ENCODE measurements around the gene NEAT1. TPM values are rescaled to one million over a fixed set of nuclear protein-coding genes. Genes with fewer than 3 reads are reported as not detected.

Gene NEAT1
- total and polyA plus RNA-seq, 2 experiments from 2014 or later = 50.7 to 74.3 TPM

DNA sequence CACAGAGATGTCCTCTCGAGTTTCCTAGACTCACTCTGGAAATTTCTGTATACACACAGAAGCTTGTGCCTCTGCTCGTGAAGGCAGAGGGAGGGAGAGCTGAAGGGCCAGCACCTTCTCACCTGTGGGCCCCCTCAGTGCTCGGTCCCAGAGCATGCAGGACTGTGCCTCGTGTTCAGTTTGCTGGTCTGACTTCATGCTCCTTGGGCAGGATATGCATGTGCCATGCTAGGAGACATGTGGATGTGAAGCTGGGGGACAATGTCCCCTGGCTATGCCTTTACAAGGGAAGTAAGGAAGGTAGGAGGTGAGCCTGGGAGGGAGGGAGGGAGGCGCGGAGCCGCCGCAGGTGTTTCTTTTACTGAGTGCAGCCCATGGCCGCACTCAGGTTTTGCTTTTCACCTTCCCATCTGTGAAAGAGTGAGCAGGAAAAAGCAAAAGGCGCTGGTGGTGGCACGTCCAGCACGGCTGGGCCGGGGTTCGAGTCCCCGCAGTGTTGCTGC lies 22.6 kb downstream of the NEAT1 start:
- Histone ChIP-seq H3K36me3 (ENCODE audit: low read depth) (peaks cover 10% of the 10 kb centered on the region; the same call in 1 of the 2 replicates), H3K4me1 (ENCODE audit: insufficient read depth) (peaks cover 59% of the 10 kb centered on the region), H3F3A (ENCODE audit: insufficient read depth) (peaks cover 95% of the 10 kb centered on the region), H3K27me3 (replicated peaks; ENCODE audit: insufficient read depth) (no peaks in the 10 kb centered on the region), H3K9me2 (ENCODE audit: insufficient read depth) (no peaks in the 10 kb centered on the region), H3K27ac (peak overlapping the region; percentile 100), H4K20me1 (ENCODE audit: insufficient read depth) (peaks cover 19% of the 10 kb centered on the region; the same call in 1 of the 2 replicates), H3K9ac (peak overlapping the region; percentile 100), H2AFZ (no peak overlapping the region), H3K79me2 (ENCODE audit: insufficient read depth) (peaks cover 95% of the 10 kb centered on the region), H3K9me3 (ENCODE audit: low read depth) (no peaks in the 10 kb centered on the region), H3K4me3 (no peak overlapping the region), H3K4me2 (ENCODE audit: unreplicated experiment) (peak overlapping the region; percentile 28)
- TF ChIP-seq EZH2phosphoT487 (IDR thresholded peaks at IDR 0.05; ENCODE audit: insufficient read depth, low read depth) (no peak), EZH2 (IDR thresholded peaks at IDR 0.05; ENCODE audit: insufficient read depth, poor library complexity, severe bottlenecking) (no peak)
- peak; percentile 55 for DNase-seq
- WGBS, 2 experiments (ENCODE audit: low coverage in 1 of 2, low lambda C conversion rate in 2 of 2, missing lambda C conversion rate in 2 of 2) = 64 to 78% methylated on average over 8 to 15 of the region's 15 CpGs
- in situ Hi-C loops (cut with MboI) = no loop called here

DNA sequence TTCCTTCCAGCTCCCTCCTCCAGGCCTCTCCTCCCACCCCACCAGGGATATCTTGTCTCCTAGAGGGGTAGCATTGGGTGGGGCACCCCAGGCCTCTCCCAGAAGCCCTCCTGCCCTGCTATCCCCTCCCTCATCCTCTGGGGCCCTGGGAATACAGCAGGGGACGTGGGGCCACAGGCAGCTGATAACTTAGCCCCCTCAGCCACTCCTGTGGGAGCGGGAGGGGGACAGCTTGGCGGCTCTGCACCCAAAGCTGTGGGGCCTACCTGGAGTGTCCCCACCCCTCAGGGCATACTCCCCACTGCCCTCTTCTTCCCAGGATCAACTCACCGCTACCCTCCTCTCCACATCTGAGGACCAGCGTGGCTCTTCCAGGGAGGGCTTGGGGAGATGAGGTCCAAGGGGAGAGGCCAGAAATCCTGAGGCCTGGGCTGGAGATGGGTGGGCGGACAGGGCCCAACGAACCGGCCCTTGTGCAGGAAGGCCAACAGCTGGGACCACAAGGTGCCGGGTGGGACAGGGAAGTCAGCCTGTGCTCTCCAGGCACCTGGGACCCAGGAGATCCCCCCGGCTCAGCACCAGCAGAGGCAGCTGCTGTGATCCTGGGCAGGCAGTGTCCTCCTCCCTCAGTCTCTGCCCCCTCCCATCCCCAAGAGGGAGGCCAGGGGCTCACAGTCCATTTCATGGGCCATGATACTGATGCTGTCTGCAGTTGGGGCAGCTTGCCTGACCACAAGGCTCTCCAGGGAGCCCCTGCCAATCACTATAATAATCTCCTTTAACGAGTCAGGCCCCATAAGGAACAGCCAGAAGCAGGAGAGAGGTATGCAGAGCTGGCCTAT lies 23.2 kb downstream of the NEAT1 start:
- H3K4me3 ChIP-seq = no peak overlapping the region
- no peaks in the 10 kb centered on the region for H3K27me3 ChIP-seq (replicated peaks; ENCODE audit: insufficient read depth)
- peaks cover 7% of the 10 kb centered on the region; the same call in 1 of the 2 replicates for H3K36me3 ChIP-seq (ENCODE audit: low read depth)
- H2AFZ ChIP-seq = no peak overlapping the region
- peaks cover 55% of the 10 kb centered on the region for H3K4me1 ChIP-seq (ENCODE audit: insufficient read depth)
- H3K9me3 ChIP-seq (ENCODE audit: low read depth) = no peaks in the 10 kb centered on the region
- TF ChIP-seq EZH2 (IDR thresholded peaks at IDR 0.05; ENCODE audit: insufficient read depth, poor library complexity, severe bottlenecking) = no peak
- TF ChIP-seq EZH2phosphoT487 (IDR thresholded peaks at IDR 0.05; ENCODE audit: insufficient read depth, low read depth) = no peak
- H3F3A ChIP-seq (ENCODE audit: insufficient read depth) = peaks cover 89% of the 10 kb centered on the region
- DNase-seq = peak; percentile 72
- WGBS, 2 experiments (ENCODE audit: low coverage in 1 of 2, low lambda C conversion rate in 2 of 2, missing lambda C conversion rate in 2 of 2) = 55 to 59% methylated on average over 11 of the region's 11 CpGs
- H3K9me2 ChIP-seq (ENCODE audit: insufficient read depth) = no peaks in the 10 kb centered on the region
- peak overlapping the region; percentile 100 for H3K9ac ChIP-seq
- in situ Hi-C loops (cut with MboI) = no loop called here
- H4K20me1 ChIP-seq (ENCODE audit: insufficient read depth) = 0 out of 2 replicates have a peak, but pooled peaks cover 14% of the 10 kb centered on the region
- H3K79me2 ChIP-seq (ENCODE audit: insufficient read depth) = peaks cover 88% of the 10 kb centered on the region
- H3K27ac ChIP-seq = peak overlapping the region; percentile 100
- H3K4me2 ChIP-seq (ENCODE audit: unreplicated experiment) = no peak overlapping the region

DNA sequence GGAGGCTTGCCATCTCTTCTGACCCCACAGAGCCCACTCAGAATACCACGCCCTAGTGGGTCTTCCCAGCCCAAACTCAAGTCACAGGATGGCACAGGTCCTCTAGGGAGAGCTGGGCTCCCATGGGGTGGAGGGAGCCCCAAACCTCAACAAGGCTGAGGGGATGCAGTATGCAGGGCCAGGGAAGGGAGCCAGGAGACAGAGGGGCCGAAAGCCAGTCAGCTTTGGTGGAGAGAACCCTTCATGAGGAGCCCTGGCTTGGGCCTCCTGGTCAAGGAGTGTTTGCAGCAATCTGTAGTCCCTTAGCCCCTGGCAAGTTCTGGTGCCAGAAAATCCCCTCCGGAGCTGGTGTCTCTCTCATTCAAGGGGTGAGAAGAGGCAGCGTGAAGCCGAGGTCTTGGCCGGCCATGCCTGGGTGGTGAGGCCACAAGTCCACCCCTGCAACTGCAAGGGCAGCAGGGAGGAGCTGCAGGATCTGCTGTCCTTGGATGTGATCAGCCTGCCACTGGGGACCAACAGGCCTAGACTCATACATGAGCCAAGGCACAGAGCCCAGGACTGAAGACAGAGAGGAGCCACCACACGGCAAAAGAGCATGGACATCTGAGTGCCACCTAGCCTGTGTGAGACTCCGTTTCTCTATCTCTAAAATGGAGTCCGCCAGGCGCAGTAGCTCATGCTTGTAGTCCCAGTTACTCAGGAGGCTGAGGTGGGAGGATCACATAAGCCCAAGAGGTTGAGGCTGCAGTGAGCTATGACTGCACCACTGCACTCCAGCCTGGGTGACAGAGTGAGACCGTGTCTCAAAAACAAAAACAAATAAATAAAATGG lies 24.1 kb downstream of the NEAT1 start:
- 39 to 41% methylated on average over 11 of the region's 11 CpGs for WGBS, 2 experiments (ENCODE audit: low coverage in 1 of 2, low lambda C conversion rate in 2 of 2, missing lambda C conversion rate in 2 of 2)
- Histone ChIP-seq H3K27ac (peak overlapping the region; percentile 100), H3F3A (ENCODE audit: insufficient read depth) (peaks cover 80% of the 10 kb centered on the region), H3K4me3 (no peak overlapping the region), H3K9ac (peak overlapping the region; percentile 100), H3K9me2 (ENCODE audit: insufficient read depth) (no peaks in the 10 kb centered on the region), H3K4me2 (ENCODE audit: unreplicated experiment) (no peak overlapping the region), H4K20me1 (ENCODE audit: insufficient read depth) (0 out of 2 replicates have a peak, but pooled peaks cover 14% of the 10 kb centered on the region), H3K9me3 (ENCODE audit: low read depth) (no peaks in the 10 kb centered on the region), H3K36me3 (ENCODE audit: low read depth) (peaks cover under 1% of the 10 kb centered on the region; the same call in 1 of the 2 replicates), H3K4me1 (ENCODE audit: insufficient read depth) (peaks cover 48% of the 10 kb centered on the region), H3K27me3 (replicated peaks; ENCODE audit: insufficient read depth) (no peaks in the 10 kb centered on the region), H2AFZ (no peak overlapping the region), H3K79me2 (ENCODE audit: insufficient read depth) (peaks cover 80% of the 10 kb centered on the region)
- DNase-seq = peak; percentile 65
- TF ChIP-seq EZH2phosphoT487 (IDR thresholded peaks at IDR 0.05; ENCODE audit: insufficient read depth, low read depth) = no peak
- in situ Hi-C loops (cut with MboI) = no loop called here

DNA sequence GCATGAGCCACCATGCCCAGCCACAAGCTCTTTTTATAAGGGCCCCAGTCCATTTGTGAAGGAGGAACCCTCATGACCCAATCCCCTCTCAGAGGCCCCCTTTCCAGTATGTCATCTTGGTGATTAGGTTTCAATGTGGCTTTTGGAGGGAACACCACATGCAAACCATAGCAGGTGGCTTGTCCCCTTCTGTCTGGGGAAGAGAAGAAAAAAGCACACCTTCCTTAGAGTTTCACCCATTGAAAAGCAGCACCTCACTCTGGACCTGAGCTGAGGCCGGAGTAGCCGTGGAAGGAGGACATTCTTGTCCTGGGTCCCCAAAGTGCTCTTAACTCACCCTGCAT lies 25.4 kb downstream of the NEAT1 start:
- H3K36me3 ChIP-seq (ENCODE audit: low read depth) = no peaks in the 10 kb centered on the region; the same call in 1 of the 2 replicates
- 0 out of 2 replicates have a peak, but pooled peaks cover 9% of the 10 kb centered on the region for H4K20me1 ChIP-seq (ENCODE audit: insufficient read depth)
- TF ChIP-seq EZH2phosphoT487 (IDR thresholded peaks at IDR 0.05; ENCODE audit: insufficient read depth, low read depth) = no peak
- TF ChIP-seq EZH2 (IDR thresholded peaks at IDR 0.05; ENCODE audit: insufficient read depth, poor library complexity, severe bottlenecking) = no peak
- H3K27ac ChIP-seq = peak overlapping the region; percentile 100
- peaks cover 74% of the 10 kb centered on the region for H3F3A ChIP-seq (ENCODE audit: insufficient read depth)
- no peak overlapping the region for H2AFZ ChIP-seq
- H3K27me3 ChIP-seq (replicated peaks; ENCODE audit: insufficient read depth) = no peaks in the 10 kb centered on the region
- peak overlapping the region; percentile 100 for H3K9ac ChIP-seq
- peaks cover 48% of the 10 kb centered on the region for H3K4me1 ChIP-seq (ENCODE audit: insufficient read depth)
- H3K4me3 ChIP-seq = no peak overlapping the region
- 95 to 100% methylated on average over 2 of the region's 2 CpGs for WGBS, 2 experiments (ENCODE audit: low coverage in 1 of 2, low lambda C conversion rate in 2 of 2, missing lambda C conversion rate in 2 of 2)
- no peak overlapping the region for H3K4me2 ChIP-seq (ENCODE audit: unreplicated experiment)
- no peaks in the 10 kb centered on the region for H3K9me3 ChIP-seq (ENCODE audit: low read depth)
- H3K9me2 ChIP-seq (ENCODE audit: insufficient read depth) = no peaks in the 10 kb centered on the region
- peaks cover 66% of the 10 kb centered on the region for H3K79me2 ChIP-seq (ENCODE audit: insufficient read depth)
- peak; percentile 49 for DNase-seq
- in situ Hi-C loops (cut with MboI) = no loop called here
